ENCODE measurements around the gene NOLC1.
A peak's percentile ranks its signal among the peaks of the same experiment; 100 is the strongest.

NOLC1 gene

DNA sequence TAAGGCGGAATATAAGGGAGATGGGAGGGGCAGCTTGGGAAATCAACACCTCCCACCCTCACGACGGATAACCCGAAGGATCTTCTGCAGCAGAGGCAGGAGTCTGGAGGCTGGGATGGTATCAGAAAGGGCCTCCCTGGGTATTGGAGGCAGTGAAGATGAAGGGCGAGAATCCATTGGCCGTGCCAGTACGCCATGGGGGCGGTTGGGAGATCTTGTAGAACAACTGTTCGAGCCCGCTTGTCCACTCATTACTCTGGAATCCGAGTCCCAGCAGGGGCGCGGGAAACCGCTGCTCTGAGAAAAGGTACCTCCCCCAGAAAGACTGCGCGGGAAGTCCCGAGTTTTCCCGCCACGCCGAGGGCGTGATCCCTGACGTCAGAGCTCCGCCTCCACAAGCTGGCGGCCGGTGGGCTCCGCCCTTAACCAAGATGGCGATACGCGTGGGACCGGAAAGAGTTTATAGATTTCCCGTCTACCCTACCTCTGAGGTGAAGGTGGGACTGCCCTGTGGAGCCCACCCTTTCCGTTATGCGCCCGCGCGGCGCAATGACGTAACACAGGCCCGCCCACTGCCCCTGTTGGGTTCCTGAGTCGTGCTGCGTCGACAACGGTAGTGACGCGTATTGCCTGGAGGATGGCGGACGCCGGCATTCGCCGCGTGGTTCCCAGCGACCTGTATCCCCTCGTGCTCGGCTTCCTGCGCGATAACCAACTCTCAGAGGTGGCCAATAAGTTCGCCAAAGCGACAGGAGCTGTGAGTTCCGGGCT lies at the start of gene NOLC1:
NOLC1 (plus strand) TSS at position 616 of the 771 bp plus-strand sequence; CDS start at position 638, 22 bp downstream.
- DNase-seq (ENCODE audit: low read depth, low spot score): peak; percentile 100

DNA sequence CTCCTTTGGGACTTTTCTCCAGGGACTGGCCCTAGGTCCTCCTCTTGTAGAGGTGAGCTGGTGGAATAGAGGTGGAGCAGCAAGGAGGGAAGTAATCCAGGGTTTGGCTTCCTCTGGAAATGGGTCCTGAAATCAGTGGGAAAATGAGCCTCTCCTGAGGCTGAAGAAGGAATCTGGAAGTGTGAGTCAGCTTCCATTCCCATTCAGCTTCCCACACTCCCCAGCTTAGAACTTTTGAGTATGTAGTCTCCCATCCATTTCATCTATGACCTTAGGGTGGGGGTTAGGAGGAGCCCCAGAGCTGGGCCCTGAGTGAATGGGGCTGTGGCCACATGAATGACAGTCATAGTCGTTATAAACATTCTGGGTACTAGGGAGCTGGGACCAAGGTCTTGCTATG lies 49.8 kb upstream of the NOLC1 start:
- DNase-seq (ENCODE audit: low read depth, low spot score): no peak

DNA sequence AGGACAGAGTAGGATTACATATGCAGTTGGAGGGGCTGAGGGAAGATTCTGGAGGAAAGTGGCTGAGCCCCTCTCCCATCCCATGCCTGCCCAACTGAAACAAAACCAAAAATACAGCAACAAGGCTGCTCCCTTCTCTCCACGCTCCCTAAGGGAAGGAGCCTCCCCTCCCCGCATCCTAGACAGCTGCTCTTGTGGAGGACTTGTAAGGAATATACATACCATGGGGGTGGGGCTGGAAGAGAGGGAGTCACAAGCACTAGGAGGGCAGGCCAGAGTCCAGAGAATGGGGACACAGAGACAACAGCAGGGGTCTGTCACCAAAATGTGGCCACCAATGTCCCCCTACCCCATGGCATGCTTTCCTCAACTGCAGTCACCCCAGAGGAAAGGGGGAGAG lies 45.2 kb upstream of the NOLC1 start:
- no peak for DNase-seq (ENCODE audit: low read depth, low spot score)

DNA sequence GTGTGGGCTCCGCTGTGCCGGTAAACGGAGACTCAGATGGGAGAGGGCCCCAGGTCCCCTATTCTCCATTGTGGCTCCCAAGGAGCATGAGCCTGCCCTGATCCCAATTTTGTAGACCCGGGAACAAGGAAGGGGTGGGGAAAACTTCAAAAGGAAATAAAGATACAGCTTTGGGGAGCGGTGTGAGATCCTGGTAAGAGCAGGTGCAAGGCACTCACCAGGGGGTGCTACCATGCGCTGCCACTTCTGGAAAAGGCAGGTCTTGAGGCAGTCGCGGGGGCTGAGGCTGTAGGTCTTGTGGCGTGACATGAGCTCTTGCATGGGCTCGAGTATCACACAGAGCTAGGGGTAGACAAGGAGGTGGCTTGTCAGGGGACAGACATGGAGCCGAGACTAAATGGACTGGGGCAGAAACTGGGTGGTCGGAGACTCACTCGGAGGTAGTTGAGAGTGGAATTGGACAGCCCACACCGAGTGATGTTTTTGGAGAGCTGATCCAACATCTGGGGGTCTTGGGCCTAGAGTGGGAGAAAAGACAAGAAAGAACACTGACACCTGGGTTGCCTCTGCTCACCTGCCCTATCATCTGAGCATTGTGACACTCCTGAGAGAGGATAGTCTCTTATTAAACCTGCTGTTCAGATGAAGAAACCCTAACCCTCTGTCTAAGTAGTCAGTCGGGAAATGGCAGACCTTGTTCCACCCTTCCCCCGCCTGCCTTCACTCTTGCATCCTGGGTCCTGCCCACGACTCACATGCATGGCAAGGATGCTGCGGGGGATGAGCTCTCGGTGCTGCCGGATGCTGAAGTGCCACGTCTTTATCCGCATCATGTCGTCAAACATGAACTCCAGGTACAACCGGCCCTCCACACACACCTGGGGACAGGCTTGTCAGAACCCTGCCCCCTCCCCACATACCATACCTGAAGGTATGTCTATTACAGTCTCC lies 42.7 kb upstream of the NOLC1 start:
- DNase-seq (ENCODE audit: low read depth, low spot score): no peak

DNA sequence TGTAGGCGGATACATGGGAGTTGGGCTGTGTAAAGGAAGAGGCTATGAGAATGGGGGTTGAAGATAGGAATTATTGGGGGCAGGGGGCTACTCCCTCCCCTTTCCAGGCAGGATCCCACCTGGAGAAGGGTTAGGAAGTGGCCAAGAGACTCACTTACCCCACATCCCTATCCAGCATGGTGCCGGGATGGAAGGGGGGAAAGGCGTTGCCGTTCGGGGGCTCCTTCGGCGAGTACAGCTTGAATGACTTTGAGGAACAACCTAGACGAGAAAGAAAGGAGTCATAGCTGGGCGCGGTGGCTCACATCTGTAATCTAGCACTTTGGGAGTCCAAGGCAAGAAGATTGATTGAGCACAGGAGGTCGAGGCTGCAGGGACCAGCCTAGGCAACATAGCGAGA lies 40.9 kb upstream of the NOLC1 start:
- no peak for DNase-seq (ENCODE audit: low read depth, low spot score)

DNA sequence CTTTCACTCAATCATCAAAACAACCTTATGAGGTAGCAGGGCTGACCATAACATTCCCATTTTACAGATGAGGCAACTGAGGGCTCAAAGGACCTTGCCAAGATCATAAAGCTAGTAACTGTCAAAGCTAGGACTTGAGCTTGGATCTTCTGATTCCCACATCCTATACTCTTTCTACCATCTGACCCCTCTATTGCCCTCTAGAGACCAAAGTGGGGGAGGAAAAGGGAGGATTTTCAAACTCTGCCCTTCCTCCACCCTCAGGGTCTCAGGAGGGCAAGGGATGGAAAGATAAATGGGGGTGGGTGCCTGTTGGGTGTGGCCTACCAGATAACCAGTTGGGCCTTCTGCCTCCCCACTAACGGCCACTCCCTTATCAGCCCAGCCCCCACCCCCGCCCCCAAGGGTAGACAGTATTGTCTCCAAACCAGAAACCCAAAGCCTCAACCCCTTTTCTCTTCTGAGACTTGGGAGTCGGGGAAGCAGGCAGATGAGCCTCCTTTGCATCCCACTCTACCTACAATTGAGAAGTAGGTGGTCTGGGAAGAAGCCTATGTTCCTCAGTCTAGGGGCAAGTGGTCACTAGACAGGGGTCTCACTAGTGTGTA lies 39.9 kb upstream of the NOLC1 start:
- DNase-seq (ENCODE audit: low read depth, low spot score): peak; percentile 53

DNA sequence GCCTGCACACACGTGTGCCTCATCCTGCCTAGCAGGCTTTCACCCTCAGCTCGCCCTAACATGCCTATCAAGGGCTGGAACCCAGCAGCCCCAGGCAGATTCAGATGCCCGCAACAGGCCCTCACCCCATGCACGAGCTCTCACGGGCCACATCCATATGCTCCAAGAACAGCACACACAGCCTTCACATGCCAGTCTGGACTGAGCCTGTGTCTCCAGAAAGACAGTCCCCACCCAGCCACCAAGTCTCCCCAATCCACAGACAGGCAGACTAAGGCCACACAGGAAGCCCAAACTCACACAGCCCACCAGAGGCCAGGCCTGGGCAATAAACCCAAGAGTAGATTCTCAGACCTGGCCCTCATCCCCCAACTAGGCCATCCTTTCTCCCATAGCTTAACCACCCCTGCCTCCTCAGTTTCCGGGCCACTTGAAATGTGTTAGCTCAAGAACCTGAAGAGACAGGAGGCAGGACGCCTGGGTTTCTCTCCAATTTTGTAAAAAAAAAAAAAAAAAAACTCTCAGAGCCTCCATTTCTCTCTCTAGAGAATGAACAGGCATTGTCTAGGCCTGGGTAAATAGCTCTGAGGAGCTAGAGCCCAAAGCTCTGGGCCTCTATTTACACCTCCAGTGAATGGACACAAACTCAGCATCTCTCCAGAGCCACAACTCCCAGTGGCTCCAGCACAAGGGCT lies 38.8 kb upstream of the NOLC1 start:
- DNase-seq (ENCODE audit: low read depth, low spot score): peak; percentile 35

DNA sequence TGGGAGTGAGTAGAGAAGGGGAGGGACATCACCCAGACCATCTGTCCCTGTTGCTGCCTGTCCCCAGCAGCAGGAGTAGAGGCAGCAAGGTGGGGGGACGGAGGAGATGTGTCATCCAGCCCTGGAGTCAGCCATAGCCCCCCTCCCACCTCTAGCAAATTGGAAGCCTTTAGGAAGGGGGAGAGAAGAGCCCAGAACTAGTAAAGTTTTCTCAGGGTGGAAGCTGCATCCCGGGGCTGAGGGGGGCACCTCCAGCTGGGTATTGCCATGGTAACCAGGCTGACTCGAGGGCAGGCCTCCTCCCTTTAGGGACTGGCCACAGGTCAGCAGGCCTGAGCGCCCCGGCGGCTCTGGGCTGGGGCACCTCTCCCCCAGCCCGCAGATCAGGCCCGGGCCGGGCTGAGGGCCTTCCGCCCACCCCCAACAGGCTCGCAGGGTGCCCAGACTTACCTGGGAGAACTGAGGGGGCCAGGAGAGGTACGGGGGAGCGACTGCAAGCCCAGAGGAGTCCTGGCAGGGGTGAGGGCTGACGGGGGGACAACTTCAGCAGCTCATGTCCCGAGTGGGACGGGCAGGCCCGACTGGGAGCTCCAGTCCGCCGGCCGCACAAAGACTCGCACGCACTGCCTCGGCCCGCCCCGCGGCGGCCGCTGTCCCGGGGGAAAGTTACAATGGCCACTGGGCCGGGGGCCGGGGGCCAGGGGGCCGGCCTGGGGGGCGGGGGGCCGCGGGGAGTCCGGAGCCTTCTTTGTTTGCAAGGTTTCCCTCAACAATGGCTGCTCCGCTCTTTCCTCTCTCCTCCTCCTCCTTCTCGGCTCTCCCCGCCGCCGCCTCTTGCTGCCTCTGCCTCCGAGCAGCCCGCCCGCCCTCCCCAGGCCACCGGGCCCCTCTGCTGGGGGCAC lies 38.0 kb upstream of the NOLC1 start:
- peak; percentile 36 for DNase-seq (ENCODE audit: low read depth, low spot score)

DNA sequence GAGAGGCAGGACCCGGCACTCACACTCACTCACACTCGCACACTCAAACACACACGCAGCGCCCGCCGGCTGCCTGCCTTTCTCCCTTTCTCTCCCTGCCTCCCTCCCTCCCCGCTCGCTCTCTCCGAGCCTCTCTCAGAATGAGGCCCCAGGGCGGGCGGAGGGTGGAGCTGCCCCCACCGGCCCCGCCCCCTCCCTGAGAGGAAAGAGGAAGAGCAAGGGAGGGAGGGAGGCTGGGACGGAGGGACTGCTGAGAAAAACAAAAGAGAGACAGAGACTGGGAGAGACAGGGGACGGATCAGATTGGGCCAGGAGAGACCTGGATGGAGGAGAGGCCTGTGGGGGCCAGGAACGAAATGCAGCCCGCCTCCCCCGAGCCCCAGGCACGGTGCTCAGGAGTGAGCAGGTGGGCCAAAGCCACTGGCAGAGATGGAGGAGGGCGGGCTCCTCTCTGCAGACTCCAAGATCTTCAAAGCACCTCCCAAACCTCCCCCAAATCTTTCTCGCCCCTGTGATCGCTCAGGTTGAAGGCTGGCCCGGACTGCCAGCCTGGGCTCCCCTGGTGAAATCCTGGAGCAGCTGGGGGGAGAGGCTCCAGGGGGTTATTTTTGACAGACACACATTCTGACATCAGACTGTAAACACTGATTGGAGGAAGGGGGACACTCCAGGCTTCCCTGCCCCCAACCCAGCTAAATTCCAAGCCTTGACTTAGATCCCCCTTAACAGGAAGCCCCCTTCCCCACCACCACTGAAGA lies 37.1 kb upstream of the NOLC1 start:
- DNase-seq (ENCODE audit: low read depth, low spot score): peak; percentile 94

DNA sequence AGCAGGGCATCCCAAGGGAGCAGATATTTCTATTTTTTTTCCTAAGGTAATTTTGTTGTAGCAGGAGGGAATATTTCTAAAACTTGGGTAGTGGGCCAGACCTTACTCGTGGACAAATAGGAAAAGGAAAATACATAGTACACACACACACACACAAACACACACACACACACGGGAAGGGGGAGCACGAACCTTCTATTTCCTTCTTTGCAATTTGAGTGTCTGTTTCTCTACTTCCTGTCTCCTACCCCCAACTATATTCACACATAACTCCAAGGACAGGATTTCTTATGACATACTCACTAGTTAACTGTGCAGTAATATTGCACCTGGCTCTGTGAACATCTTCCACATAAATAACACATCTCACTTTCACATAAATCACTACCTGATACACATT lies 36.4 kb upstream of the NOLC1 start:
- no peak for DNase-seq (ENCODE audit: low read depth, low spot score)

DNA sequence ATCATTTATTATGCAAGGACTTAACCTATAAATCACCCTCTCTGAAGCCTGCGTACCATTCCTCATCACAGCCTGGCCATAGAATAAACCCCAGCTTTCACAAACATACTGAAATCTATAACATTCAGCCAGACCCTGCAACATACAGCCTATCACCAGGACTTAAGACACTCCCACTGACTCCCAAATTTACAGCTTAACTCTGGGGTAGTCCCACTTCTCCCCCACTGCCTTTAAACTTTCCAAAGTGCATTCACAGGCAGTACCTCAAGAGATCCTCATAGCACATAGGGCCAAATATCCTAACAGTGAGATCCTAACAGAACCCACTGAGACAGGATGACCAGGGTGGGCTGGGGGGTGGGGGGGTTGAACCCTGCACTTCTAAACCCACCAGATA lies 35.5 kb upstream of the NOLC1 start:
- no peak for DNase-seq (ENCODE audit: low read depth, low spot score)

DNA sequence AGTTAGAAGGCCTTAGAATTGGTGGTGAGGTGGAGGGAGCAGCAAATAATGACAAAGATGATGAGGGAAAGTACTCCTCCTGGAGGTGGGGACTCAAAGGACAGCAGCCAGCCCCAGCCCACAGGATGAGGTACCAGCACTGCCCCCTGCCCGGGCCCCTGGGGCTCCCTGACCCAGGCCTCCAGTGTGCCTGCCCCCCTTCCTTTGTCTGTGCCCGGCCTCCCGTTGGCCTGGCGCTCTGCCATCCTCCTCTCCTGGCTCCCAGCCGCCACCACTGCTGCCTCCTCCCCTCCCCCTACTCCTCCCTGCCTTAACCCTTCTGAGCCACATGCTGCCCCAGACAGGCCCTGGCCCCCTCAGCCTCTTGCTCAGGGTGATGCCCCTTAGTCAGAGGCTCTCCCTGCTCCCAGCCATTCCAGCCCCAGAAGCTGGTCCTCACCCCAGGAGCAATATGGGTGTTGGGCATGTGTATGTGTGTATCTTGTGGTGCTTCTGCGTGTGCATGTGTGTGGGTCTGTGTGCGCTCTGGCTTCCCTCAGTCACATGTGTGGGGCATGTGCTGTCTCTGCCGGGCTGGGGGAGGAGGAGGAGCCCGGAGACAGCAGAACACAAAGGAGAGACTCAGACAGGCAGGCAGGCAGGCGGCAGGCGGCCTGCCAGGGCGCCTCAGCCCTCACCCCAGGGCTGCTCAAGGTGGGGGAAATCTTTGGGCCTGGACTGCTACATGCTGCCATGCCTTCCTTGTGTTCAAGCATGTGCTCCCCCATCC lies 34.6 kb upstream of the NOLC1 start:
- DNase-seq (ENCODE audit: low read depth, low spot score): peak; percentile 75

DNA sequence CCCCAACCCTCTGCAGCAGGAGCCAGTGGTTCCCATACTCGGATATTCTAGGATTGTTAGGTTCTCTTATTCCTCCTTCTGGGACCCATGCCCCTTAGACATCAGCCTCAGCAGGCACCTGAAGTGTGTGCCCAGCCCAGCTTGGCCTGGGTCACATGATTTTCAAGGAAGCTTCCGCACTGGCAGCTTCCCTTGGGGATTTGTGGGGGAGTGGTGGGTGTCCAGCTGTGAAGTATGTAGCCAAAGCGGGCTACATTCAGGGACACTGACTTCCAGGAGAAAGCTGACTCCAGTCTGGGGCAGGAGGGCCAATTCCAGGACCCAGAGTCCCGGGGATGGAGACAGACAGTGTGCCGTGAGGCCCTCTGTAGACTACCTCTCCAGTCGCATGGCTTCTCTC lies 33.3 kb upstream of the NOLC1 start:
- peak; percentile 51 for DNase-seq (ENCODE audit: low read depth, low spot score)

DNA sequence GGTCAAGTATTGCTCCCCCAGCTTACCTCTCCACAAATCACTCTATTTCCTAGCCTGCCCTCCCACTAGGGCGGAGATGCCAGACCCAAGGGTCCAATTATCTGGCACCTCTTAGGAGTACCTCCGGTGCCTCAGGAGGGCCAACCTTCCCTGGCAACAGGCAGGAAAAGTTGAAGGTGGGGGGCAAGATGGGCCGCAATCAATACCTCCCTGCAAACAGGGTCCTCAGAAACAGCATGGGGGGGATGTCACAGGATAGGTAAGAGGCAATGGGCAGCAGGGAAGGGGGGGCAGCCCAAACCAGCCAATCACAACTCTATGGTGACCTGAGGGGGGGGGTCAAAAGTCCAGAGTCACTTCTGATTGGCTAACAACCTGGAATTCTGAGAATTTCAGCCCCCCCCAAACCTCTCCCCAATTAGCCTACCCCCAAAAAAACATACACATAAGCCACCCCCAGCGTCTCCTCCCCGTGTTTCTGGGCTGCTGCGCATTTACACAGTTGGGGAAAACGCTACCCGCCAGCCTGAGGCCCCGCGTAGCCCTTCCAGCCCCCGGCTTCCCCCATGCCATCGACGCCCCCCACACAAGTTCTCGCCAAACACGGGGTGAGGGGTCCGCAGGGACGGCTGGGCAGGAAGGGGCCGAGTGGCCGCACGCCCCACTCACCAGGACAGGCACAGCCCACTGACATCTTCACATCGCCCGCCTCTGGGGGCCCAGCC lies 32.6 kb upstream of the NOLC1 start:
- peak; percentile 72 for DNase-seq (ENCODE audit: low read depth, low spot score)

DNA sequence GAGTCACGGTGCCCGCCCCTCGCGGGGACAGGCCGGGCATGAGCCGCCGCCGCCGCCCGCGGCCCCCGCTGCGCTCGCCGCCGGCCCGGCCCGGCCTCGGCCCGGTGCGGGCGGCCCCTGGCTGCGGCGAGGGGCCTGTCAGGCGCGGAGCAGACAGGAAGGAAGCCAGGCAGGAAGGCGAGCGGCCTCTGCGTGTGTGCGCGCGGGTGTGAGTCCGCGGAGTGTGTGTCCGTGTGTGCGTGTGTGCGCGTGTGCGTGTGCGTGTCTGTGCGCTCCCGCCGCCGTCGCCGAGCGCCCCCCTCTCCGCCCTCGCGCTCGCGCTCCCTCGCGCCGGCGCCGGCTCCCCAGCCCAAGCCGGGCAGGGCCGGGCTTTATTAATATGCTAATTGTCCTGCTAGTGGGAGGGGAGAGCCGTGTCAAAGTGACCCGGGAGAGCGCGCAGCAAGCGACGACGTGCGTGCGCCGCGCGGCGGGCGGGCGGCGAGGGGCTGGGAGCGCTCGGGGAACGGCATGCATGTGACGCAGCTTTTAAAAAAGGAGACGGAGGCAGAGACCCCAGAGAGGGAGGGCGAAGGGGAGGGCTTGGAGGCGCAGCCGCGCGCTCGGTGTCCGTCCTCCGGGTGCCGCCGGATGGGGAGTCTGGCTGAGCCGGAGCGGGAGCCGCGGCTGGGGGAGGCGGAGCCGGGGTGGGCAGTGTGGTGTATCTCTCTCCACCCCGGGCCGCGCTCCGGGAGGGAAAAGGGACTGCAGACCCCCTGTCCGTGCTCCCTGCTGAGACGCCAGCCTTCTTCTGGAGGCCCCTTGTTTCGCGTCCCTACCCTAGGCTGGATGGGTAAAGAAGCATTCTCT lies 31.8 kb upstream of the NOLC1 start, which contains the start of gene LDB1:
LDB1 (minus strand) TSS at position 227 of the 849 bp plus-strand sequence. CDS start 258 bp downstream, outside the sequence.
- peak; percentile 92 for DNase-seq (ENCODE audit: low read depth, low spot score)

DNA sequence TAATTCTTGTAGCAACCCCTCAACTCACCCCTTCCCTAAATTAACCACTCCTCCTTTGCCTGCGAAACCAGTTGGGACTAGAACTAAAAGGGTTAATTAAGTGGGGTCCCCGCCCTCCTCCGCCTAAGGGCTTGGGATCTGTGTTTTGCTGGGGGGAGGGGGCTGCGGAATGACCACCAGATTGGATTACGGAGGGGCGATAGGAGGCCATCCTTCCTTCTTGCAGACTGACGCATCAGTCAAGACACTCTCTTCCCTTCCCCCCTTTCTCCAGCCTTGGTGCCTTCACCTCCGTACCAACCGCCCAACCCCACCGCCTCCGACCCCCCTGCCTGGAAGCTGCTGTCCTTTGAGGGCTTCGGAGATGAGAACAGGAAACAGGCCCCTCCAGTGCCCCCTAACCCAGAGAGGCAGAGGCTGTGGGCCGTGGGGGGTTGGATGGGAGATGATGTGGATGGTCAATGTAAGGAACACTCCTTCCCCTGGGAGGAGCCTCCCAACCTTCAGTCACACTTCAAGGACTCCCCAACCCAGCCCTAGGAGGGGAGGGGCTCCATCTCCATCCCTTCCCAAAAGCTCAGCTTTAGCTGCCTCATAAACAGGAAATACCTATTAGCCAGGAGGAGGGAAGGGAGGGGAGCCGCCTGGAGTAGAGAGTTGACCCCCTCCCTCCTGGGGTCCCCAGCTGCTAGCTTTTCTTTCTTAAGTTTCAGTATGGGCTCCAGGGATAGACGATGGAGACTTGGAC lies 31.0 kb upstream of the NOLC1 start:
- peak; percentile 98 for DNase-seq (ENCODE audit: low read depth, low spot score)
